ENCODE results near the gene NUDT22.

NUDT22 gene

GRCh38 chr11:64250415-64251015, 24.4 kb downstream of the NUDT22 start:
- DNase-seq (ENCODE audit: low read depth, low spot score): no peak
- H3K4me3 ChIP-seq (ENCODE audit: low read length): peak overlapping the region; percentile 60

GRCh38 chr11:64251016-64251752, 25.1 kb downstream of the NUDT22 start, which contains the start of gene PLCB3:
PLCB3 (plus strand) TSS chr11:64251530; CDS start chr11:64251650, 120 bp downstream.
- H3K4me3 ChIP-seq (ENCODE audit: low read length): peak within 1 kb of the TSS; percentile 60
- DNase-seq (ENCODE audit: low read depth, low spot score): no peak

- peak overlapping the region; percentile 59 for H3K4me3 ChIP-seq (ENCODE audit: low read length)
- no peak for DNase-seq (ENCODE audit: low read depth, low spot score)
Observed at GRCh38 chr11:64251753-64252002, 25.6 kb downstream of the NUDT22 start.

GRCh38 chr11:64252003-64252872, 26.2 kb downstream of the NUDT22 start:
- peak overlapping the region; percentile 59 for H3K4me3 ChIP-seq (ENCODE audit: low read length)
- no peak for DNase-seq (ENCODE audit: low read depth, low spot score)

- no peak overlapping the region for H3K4me3 ChIP-seq (ENCODE audit: low read length)
- DNase-seq (ENCODE audit: low read depth, low spot score): no peak
Observed at GRCh38 chr11:64253043-64253442, 27.0 kb downstream of the NUDT22 start.

- DNase-seq (ENCODE audit: low read depth, low spot score): no peak
- H3K4me3 ChIP-seq (ENCODE audit: low read length): no peak overlapping the region
Observed at GRCh38 chr11:64253481-64253880, 27.4 kb downstream of the NUDT22 start.

GRCh38 chr11:64254326-64254725, 28.3 kb downstream of the NUDT22 start:
- H3K4me3 ChIP-seq (ENCODE audit: low read length): no peak overlapping the region
- DNase-seq (ENCODE audit: low read depth, low spot score): no peak

- no peak overlapping the region for H3K4me3 ChIP-seq (ENCODE audit: low read length)
- DNase-seq (ENCODE audit: low read depth, low spot score): no peak
Observed at GRCh38 chr11:64255135-64256128, 29.4 kb downstream of the NUDT22 start.

- DNase-seq (ENCODE audit: low read depth, low spot score): no peak
- H3K4me3 ChIP-seq (ENCODE audit: low read length): no peak overlapping the region
Observed at GRCh38 chr11:64256300-64256699, 30.2 kb downstream of the NUDT22 start.

- no peak for DNase-seq (ENCODE audit: low read depth, low spot score)
- no peak overlapping the region for H3K4me3 ChIP-seq (ENCODE audit: low read length)
Observed at GRCh38 chr11:64258356-64258755, 32.3 kb downstream of the NUDT22 start.

GRCh38 chr11:64258946-64259532, 33.0 kb downstream of the NUDT22 start:
- no peak for DNase-seq (ENCODE audit: low read depth, low spot score)
- H3K4me3 ChIP-seq (ENCODE audit: low read length): no peak overlapping the region

GRCh38 chr11:64259533-64260067, 33.5 kb downstream of the NUDT22 start:
- H3K4me3 ChIP-seq (ENCODE audit: low read length): no peak overlapping the region
- DNase-seq (ENCODE audit: low read depth, low spot score): no peak

- no peak for DNase-seq (ENCODE audit: low read depth, low spot score)
- no peak overlapping the region for H3K4me3 ChIP-seq (ENCODE audit: low read length)
Observed at GRCh38 chr11:64260147-64260708, 34.2 kb downstream of the NUDT22 start.

GRCh38 chr11:64261556-64262080, 35.5 kb downstream of the NUDT22 start:
- no peak for DNase-seq (ENCODE audit: low read depth, low spot score)
- no peak overlapping the region for H3K4me3 ChIP-seq (ENCODE audit: low read length)

- DNase-seq (ENCODE audit: low read depth, low spot score): no peak
- no peak overlapping the region for H3K4me3 ChIP-seq (ENCODE audit: low read length)
Observed at GRCh38 chr11:64262271-64263002, 36.4 kb downstream of the NUDT22 start.

GRCh38 chr11:64263021-64263946, 37.2 kb downstream of the NUDT22 start:
- no peak overlapping the region for H3K4me3 ChIP-seq (ENCODE audit: low read length)
- no peak for DNase-seq (ENCODE audit: low read depth, low spot score)
